SH-SY5Y (cell line): Measurements from ENCODE around the gene MYF6.

Experiments used
- GATA2 ChIP-seq: IDR thresholded peaks from 2 replicates; pipeline ENCODE4 v1.6.1; 2011; ENCODE audit warnings: mild to moderate bottlenecking, low read depth, low read length
- GATA3 ChIP-seq: IDR thresholded peaks from 2 replicates; pipeline ENCODE4 v1.6.1; 2011; ENCODE audit warnings: low read depth, mild to moderate bottlenecking, low read length, moderate library complexity

- TF ChIP-seq GATA3 (no peak), GATA2 (no peak)
Measured at GRCh38 chr12:80713419-80713818, 6.0 kb downstream of the MYF6 start.
